H1 (cell line): Measurements from ENCODE around the gene GPC1. TPM values are rescaled to one million over a fixed set of nuclear protein-coding genes. Genes with fewer than 3 reads are reported as not detected.

Experiments
- ASH2L ChIP-seq: fragments of 200-600, 300-600 bp; sonication (generic); IDR thresholded peaks from one replicate; pipeline ENCODE4 v1.7.1; 2017; ENCODE audit warnings: low read length
- CTCF ChIP-seq, 3 experiments: IDR thresholded peaks; 1 replicate in 2 of 3; 2 replicates in 1 of 3; pipeline versions ENCODE4 v1.5.1 to v1.6.1; 2011; ENCODE audit warnings: low read length in 3 of 3, mild to moderate bottlenecking in 3 of 3, inconsistent platforms in 2 of 3, low read depth in 1 of 3, moderate library complexity in 1 of 3; ENCODE audit not compliant: insufficient read depth in 1 of 3; ENCODE audit errors: control extremely low read depth in 1 of 3
- GABPA ChIP-seq: IDR thresholded peaks from 2 replicates; pipeline ENCODE4 v1.6.1; 2011; ENCODE audit warnings: mild to moderate bottlenecking, low read length, moderate library complexity, borderline replicate concordance; ENCODE audit not compliant: insufficient read depth
- RFX5 ChIP-seq: IDR thresholded peaks from 2 replicates; pipeline ENCODE4 v1.6.1; 2011; ENCODE audit warnings: low read depth, low read length, improper control_type of control experiment, borderline replicate concordance
- polyA plus RNA-seq, 7 experiments: library from polyadenylated mRNA; depleted of rRNA in 3 of 7; stranded (reverse) in 5 of 7; unstranded in 2 of 7; fragments of >200 nt in 5 of 7; fragments of 200-250 nt in 2 of 7; gene quantifications; 1 replicate in 5 of 7; 2 replicates in 1 of 7; 4 replicates in 1 of 7; pipeline versions ENCODE4 v1.2.1 to v1.2.3, GENCODE V29; 2011 to 2013; ENCODE audit warnings: missing spikeins in 2 of 7, mixed read lengths in 2 of 7
- total RNA-seq: library from RNA; stranded (reverse); fragmentation: NEBNext Ultra II Directional; extraction: Animal tissue kit (Norgen Biotek cat#: 25700); gene quantifications from 2 replicates; pipeline ENCODE4 v1.2.1, GENCODE V29; 2021

The GPC1 gene
- total and polyA plus RNA-seq, 2 of the 8 experiments (the other 6 are each of a cell fraction or from before 2014, with no cell fraction given), result 21.9 to 28.3 TPM

- TF ChIP-seq CTCF (IDR thresholded peaks at IDR 0.05; ENCODE audit: control extremely low read depth in 1 of 3, insufficient read depth in 1 of 3, low read depth in 1 of 3, low read length in 3 of 3) (no peak), GABPA (no peak), RFX5 (no peak), ASH2L (no peak)
- TF ChIP-seq, all 59 proteins: peak for 0
Observed at GRCh38 chr2:240389302-240389805, 46.1 kb upstream of the GPC1 start (continued).
